Measurements from ENCODE around the gene INSM2.

The INSM2 gene

GRCh38 chr14:35533357-35534207 lies at the start of gene INSM2:
Gene INSM2, plus strand, starts transcription at chr14:35534164. Its CDS starts 89 bp downstream, at chr14:35534253.
- peak in 45 of 56 donors; percentile 1 to 82 (median 41) for DNase-seq

DNA sequence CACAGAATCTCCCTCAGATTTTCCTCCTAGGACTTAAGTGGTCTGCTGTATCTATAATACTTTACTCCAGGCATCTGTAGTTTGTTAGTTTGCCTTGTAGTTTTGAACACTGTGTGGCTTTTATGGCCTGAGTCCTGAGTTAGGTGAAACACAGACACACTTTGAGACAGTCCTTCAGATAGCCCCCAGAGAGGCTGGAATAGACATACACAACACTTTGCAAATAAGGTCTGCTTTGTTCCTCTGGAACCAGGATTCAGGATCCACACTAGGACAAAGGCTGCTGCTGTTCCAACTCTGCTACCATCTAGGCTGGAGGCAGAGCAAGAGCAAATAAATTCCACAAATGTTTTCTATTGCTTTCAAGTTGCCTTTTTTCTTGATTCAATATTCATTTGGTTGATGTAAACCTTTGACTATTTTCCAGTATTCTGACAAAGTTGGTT lies 41.4 kb upstream of the INSM2 start:
- DNase-seq, result no peak

GRCh38 chr14:35495278-35495677 lies 38.7 kb upstream of the INSM2 start:
- DNase-seq, result no peak

- no peak for DNase-seq
These were observed 34.8 kb upstream of the INSM2 start for GRCh38 chr14:35499180-35499579.

- DNase-seq, result no peak
These were observed 30.3 kb upstream of the INSM2 start for GRCh38 chr14:35503646-35504045.

DNA sequence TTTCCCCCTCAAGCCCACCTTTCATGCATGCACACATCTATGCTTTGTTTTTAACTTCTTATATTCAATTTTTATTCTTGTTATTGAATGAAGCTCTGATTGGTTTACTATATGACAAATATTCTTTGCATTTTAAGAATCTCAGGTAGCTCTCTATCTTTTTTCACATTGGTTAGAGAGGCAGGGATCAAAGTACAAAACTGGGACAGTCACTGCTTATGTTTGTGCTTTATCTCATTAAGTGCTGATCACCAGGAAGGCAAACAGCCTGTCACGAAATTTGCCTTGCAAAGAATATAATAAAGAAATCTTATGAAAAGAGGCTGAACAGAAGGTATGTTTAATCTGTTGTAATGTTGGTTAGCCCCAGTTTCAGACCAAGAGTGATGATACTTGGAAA lies 29.7 kb upstream of the INSM2 start:
- DNase-seq, result no peak

- no peak for DNase-seq
These were observed 27.5 kb upstream of the INSM2 start for GRCh38 chr14:35506461-35506860.

DNA sequence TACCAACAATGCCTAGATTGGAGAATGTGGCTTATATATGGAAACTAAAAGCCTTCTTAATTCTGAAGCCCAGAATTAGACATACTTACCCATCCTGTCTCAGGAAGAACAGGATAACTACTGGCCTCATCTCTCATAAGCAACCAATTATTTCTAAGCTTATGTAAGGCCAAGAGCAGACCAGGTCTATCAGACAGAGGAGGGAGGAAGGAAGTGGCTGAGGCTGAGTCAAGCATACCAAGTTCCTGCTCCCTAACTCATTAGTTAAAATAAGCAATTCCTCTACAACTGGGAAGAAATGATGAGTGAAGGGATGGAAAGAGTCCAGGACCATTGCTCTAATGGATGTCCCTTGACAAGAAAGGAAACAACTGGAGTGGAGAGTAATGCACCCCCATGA lies 27.0 kb upstream of the INSM2 start:
- DNase-seq, result no peak

GRCh38 chr14:35509846-35510245 lies 24.1 kb upstream of the INSM2 start:
- no peak for DNase-seq

DNA sequence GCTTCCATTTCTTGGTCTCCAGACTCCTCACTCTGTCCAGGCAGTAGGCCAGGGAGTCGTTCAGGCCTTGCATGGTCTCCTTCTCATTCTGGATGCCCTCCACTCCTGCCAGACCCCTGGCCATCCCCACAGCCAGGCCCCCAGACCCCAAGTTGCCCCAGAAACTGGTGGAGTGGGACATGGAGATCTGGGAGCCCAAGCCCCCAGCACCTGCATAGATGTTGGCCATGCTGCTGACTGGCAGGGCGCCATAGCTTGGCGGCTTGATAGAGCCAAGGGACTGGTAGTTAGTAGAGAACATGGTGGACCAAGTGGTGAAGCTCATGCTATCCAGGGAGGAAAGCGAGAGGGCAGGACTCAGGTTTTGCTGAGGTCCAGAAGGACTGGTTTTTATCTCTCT lies 21.2 kb upstream of the INSM2 start:
- no peak for DNase-seq

DNA sequence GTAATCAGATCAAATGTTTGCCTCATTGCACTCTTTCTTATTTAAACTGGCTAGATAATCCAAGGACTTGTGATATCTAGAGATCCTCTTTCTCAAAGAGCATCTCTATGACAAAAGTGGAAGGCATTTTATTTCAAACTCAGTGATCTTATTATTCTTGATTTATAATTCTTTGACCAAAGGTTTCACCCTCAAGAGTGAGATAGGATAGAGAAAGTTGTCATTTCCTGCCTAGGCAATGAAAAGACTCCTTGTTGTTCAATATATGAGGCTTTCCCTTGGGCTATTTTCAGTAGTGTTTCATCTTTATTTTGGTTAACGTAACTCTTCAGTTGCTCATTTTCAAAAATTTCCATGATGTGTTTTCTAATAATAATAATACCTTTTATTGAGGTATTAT lies 18.0 kb upstream of the INSM2 start:
- no peak for DNase-seq

- DNase-seq, result no peak
These were observed 14.0 kb upstream of the INSM2 start for GRCh38 chr14:35519986-35520385.

GRCh38 chr14:35525695-35526094 lies 8.3 kb upstream of the INSM2 start:
- no peak for DNase-seq

GRCh38 chr14:35526962-35527361 lies 7.0 kb upstream of the INSM2 start:
- no peak for DNase-seq

DNA sequence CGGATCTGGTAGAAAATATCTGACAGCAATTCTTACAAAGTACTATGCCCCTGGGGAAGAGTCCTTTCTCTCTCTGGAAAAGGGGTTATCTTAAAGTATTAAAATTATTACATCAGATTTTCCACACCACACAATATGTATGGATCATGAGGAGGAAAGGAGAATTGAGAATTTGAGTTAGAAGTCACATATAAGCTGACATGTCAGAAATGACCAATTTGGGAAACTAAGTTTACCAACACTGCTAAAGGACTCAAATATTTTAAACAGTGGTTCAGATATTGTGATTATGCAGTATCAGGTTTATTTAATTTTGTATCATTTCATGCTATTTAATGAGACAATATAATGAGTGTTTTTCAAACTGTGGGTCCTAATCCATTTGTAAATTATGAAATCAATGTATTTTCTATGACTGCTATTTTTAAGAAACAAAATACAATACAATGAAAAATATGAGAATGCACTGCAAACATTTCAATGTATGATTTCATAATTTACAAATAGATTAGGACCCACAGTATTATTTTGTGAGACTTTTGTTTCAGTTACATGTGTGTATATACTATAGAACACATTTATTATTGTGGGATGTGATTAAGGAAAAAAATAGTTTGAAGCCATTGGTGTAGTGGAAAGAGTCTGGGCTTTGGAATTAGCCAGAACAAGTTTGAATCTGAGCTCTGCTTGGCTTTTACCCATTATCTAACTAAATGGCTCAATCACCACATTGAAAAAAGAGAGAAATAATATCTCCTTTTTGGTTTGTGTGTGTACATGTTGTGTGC lies 1.8 kb upstream of the INSM2 start:
- no peak for DNase-seq

- DNase-seq, result no peak
These were observed 1.1 kb upstream of the INSM2 start for GRCh38 chr14:35532783-35533356.

GRCh38 chr14:35534208-35534872 lies 376 bp downstream of the INSM2 start:
- DNase-seq, result peak in 13 of 56 donors; percentile 23 to 62 (median 38)

GRCh38 chr14:35534873-35535482 lies 1.0 kb downstream of the INSM2 start:
- peak in 35 of 56 donors; percentile 1 to 56 (median 17) for DNase-seq

- no peak for DNase-seq
These were observed 1.6 kb downstream of the INSM2 start for GRCh38 chr14:35535483-35536112.

DNA sequence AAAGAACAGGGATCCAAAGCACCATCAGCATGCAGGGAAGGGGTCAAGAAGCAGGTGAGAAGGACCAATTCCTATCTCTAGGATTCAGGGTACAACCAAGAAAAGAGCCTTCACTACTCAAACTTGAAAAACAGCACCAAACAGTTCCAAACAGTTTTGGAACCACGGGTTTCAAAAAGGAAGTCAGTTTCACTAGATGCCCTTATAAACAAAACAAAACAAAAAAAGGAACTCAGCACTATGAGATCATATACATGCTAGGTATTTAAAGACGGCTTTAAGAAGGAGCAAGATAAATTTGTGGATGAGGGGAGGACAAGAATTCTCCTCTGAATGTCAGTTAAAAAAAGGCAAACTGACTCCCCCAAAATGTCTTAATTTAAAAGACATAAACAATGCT lies 6.0 kb downstream of the INSM2 start:
- no peak for DNase-seq

GRCh38 chr14:35543006-35543405 lies 9.0 kb downstream of the INSM2 start:
- DNase-seq, result no peak

Measured in nucleus accumbens (tissue), 56 donors.